Measurements from ENCODE around the gene SUCLG2. TPM values are rescaled to one million over a fixed set of nuclear protein-coding genes. Genes with fewer than 3 reads are reported as not detected.

SUCLG2 gene
- polyA plus RNA-seq, 2 of the 4 experiments (the other 2 are of a cell fraction), result 39.8 to 61.3 TPM

DNA sequence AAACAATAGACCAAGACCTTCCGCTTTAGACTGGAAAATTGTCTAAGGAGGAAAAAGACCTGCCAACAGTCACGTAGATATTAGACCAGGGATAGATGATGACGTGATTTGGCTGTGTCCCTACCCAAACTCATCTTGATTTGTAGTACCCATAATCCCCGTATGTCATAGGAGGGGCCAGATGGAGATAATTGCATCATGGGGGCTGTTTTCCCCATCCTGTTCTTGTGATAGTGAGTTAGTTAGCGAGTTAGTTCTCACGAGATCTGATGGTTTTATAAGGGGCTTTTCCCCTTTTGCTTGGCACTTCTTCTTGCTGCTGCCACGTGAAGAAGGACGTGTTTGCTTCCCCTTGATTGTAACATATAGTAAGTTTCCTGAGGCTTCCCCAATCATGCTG lies 31.7 kb upstream of the SUCLG2 start:
- ChIA-PET CTCF (no interaction called here), POLR2A (no interaction called here)
- H3K4me2 ChIP-seq, result no peak overlapping the region
- H3K27ac ChIP-seq, result no peak overlapping the region
- H3K4me3 ChIP-seq, result no peak overlapping the region
- no peaks in the 10 kb centered on the region for H3K9me3 ChIP-seq
- no peak for DNase-seq (ENCODE audit: low read depth in 1 of 2, low spot score in 1 of 2)
- TF ChIP-seq CHD2 (IDR thresholded peaks at IDR 0.05; ENCODE audit: low read length, partially characterized antibody) (no peak), RARB (CRISPR knock-in tag; IDR thresholded peaks at IDR 0.05) (no peak), HOXB5 (CRISPR knock-in tag; IDR thresholded peaks at IDR 0.05) (no peak), RFX5 (IDR thresholded peaks at IDR 0.05) (no peak), HOXA7 (CRISPR knock-in tag; IDR thresholded peaks at IDR 0.05) (no peak), MAFK (IDR thresholded peaks at IDR 0.05; ENCODE audit: partially characterized antibody) (no peak)
- TF ChIP-seq, protein P1, sequence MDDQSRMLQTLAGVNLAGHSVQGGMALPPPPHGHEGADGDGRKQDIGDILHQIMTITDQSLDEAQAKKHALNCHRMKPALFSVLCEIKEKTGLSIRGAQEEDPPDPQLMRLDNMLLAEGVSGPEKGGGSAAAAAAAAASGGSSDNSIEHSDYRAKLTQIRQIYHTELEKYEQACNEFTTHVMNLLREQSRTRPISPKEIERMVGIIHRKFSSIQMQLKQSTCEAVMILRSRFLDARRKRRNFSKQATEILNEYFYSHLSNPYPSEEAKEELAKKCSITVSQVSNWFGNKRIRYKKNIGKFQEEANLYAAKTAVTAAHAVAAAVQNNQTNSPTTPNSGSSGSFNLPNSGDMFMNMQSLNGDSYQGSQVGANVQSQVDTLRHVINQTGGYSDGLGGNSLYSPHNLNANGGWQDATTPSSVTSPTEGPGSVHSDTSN (IDR thresholded peaks at IDR 0.05), result no peak
- FAIRE-seq, result no peak
- 90% methylated on average over 8 of the region's 8 CpGs for WGBS (ENCODE audit: missing lambda C conversion rate)
- H3K4me1 ChIP-seq, result no peaks in the 10 kb centered on the region
- ATAC-seq, result no peak

DNA sequence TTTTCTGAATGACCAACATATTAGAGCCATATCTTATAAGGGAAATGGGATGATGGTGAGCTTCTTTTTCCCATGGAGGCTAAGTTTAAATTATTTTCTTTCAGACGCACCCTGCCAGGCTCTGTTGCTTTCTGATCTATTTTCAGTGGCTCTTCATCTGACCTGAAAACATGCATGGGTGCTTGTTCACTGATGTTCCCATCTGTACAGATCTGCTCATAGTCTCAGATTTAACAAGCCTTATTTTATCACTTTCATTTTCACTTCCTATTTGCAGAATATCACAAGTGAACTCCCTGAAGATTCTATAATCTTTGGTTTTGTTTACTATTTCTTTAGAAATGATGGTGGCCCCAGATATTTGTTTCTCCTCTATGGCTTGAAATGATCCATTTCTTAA lies 31.1 kb upstream of the SUCLG2 start:
- no peak overlapping the region for H3K4me2 ChIP-seq
- CTCF ChIA-PET, result no interaction called here
- no peak for FAIRE-seq

DNA sequence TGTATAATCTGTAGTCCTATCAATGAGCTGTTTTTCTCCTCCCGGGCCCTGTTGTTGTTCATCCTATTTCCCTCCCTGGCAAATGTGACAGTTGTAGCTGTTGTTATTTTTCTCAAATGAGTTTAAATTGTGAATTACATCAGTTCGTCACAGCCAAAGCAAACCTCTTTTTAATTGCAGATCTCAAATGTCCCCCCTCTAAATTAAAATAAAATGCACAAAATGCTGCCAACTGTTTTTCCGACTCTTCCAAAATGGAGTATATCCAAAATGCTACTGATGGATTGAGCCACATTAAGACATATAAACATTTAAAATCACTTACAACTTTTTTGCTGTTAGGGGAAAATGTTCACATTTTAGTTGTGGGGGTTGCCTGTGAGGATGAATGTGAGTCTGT lies 29.8 kb upstream of the SUCLG2 start:
- ATAC-seq (no peak), FAIRE-seq (no peak), DNase-seq (ENCODE audit: low read depth in 1 of 2, low spot score in 1 of 2) (no peak)
- ChIA-PET POLR2A (no interaction called here), CTCF (no interaction called here)
- no peaks in the 10 kb centered on the region for H3K9me3 ChIP-seq
- no peak overlapping the region for H3K4me2 ChIP-seq
- no peaks in the 10 kb centered on the region for H3K4me1 ChIP-seq
- no peak overlapping the region for H3K27ac ChIP-seq
- H3K4me3 ChIP-seq, result no peak overlapping the region
- WGBS (ENCODE audit: missing lambda C conversion rate), result 89% methylated on average over 3 of the region's 3 CpGs
- no peak for TF ChIP-seq ZNF302 (CRISPR knock-in tag; IDR thresholded peaks at IDR 0.05)
- TF ChIP-seq, protein P2, sequence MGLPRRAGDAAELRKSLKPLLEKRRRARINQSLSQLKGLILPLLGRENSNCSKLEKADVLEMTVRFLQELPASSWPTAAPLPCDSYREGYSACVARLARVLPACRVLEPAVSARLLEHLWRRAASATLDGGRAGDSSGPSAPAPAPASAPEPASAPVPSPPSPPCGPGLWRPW (IDR thresholded peaks at IDR 0.05), result no peak
- no peak for TF ChIP-seq JUNB (IDR thresholded peaks at IDR 0.05)
- TF ChIP-seq NR3C1 (IDR thresholded peaks at IDR 0.05), result no peak

More for the DNA sequence above, 31.1 kb upstream of the SUCLG2 start:
- no peak for ATAC-seq
- no peak overlapping the region for H3K27ac ChIP-seq
- TF ChIP-seq TP53 (CRISPR knock-in tag; IDR thresholded peaks at IDR 0.05) (no peak), MAFK (IDR thresholded peaks at IDR 0.05; ENCODE audit: partially characterized antibody) (no peak), ZFP36 (IDR thresholded peaks at IDR 0.05; ENCODE audit: borderline replicate concordance, partially characterized antibody) (no peak), NFE2L2 (conservative IDR thresholded peaks at IDR 0.05; ENCODE audit: low read length) (no peak), GATA3 (IDR thresholded peaks at IDR 0.05; ENCODE audit: borderline replicate concordance) (no peak), RNF2 (IDR thresholded peaks at IDR 0.05; ENCODE audit: borderline replicate concordance, low read depth) (no peak), RCOR1 (IDR thresholded peaks at IDR 0.05; ENCODE audit: low read depth, low read length) (no peak), FOSL2 (IDR thresholded peaks at IDR 0.05) (no peak), FOSL2 (CRISPR knock-in tag; IDR thresholded peaks at IDR 0.05) (no peak), MYC (IDR thresholded peaks at IDR 0.05; ENCODE audit: borderline replicate concordance, low read length) (no peak), ZC3H11A (IDR thresholded peaks at IDR 0.05) (no peak)
- TF ChIP-seq, protein P3, sequence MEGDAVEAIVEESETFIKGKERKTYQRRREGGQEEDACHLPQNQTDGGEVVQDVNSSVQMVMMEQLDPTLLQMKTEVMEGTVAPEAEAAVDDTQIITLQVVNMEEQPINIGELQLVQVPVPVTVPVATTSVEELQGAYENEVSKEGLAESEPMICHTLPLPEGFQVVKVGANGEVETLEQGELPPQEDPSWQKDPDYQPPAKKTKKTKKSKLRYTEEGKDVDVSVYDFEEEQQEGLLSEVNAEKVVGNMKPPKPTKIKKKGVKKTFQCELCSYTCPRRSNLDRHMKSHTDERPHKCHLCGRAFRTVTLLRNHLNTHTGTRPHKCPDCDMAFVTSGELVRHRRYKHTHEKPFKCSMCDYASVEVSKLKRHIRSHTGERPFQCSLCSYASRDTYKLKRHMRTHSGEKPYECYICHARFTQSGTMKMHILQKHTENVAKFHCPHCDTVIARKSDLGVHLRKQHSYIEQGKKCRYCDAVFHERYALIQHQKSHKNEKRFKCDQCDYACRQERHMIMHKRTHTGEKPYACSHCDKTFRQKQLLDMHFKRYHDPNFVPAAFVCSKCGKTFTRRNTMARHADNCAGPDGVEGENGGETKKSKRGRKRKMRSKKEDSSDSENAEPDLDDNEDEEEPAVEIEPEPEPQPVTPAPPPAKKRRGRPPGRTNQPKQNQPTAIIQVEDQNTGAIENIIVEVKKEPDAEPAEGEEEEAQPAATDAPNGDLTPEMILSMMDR (IDR thresholded peaks at IDR 0.05), result no peak
- TF ChIP-seq, protein P2 (IDR thresholded peaks at IDR 0.05), result no peak
- TF ChIP-seq, protein P4, sequence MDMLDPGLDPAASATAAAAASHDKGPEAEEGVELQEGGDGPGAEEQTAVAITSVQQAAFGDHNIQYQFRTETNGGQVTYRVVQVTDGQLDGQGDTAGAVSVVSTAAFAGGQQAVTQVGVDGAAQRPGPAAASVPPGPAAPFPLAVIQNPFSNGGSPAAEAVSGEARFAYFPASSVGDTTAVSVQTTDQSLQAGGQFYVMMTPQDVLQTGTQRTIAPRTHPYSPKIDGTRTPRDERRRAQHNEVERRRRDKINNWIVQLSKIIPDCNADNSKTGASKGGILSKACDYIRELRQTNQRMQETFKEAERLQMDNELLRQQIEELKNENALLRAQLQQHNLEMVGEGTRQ (IDR thresholded peaks at IDR 0.05), result no peak
- DNase-seq (ENCODE audit: low read depth in 1 of 2, low spot score in 1 of 2), result no peak
- H3K4me1 ChIP-seq, result no peaks in the 10 kb centered on the region
- POLR2A ChIA-PET, result no interaction called here
- no peaks in the 10 kb centered on the region for H3K9me3 ChIP-seq
- 88% methylated on average over 1 of the region's 1 CpG for WGBS (ENCODE audit: missing lambda C conversion rate)
- no peak overlapping the region for H3K4me3 ChIP-seq
